HG03520 (cell line): Measurements from ENCODE around the gene COL2A1.
"Not testable (repeated sequence)": the region's sequence is repeated elsewhere in the genome, so short reads cannot be mapped to it uniquely, and the experiment has no call there.

ENCODE experiments used
- ATAC-seq: cut with Tn5 transposase; IDR thresholded peaks from one replicate; pipeline ENCODE4 v1.9.1; 2021; ENCODE audit warnings: mild to moderate bottlenecking, moderate library complexity; ENCODE audit not compliant: unreplicated experiment

The COL2A1 gene

DNA sequence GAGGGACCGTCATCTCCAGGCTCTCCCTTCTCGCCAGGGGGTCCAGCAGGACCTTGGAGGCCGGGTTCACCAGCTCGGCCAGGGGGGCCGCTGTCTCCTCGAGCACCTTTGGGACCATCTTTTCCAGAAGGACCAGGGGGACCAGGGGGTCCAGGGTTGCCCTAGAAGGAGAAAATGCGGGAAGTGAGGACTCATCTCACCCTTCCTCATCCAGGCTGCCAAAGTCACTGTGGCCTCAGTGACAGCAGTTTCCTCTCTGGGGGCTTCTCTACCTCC is 25.7 kb downstream of the COL2A1 start:
- ATAC-seq = no peak

DNA sequence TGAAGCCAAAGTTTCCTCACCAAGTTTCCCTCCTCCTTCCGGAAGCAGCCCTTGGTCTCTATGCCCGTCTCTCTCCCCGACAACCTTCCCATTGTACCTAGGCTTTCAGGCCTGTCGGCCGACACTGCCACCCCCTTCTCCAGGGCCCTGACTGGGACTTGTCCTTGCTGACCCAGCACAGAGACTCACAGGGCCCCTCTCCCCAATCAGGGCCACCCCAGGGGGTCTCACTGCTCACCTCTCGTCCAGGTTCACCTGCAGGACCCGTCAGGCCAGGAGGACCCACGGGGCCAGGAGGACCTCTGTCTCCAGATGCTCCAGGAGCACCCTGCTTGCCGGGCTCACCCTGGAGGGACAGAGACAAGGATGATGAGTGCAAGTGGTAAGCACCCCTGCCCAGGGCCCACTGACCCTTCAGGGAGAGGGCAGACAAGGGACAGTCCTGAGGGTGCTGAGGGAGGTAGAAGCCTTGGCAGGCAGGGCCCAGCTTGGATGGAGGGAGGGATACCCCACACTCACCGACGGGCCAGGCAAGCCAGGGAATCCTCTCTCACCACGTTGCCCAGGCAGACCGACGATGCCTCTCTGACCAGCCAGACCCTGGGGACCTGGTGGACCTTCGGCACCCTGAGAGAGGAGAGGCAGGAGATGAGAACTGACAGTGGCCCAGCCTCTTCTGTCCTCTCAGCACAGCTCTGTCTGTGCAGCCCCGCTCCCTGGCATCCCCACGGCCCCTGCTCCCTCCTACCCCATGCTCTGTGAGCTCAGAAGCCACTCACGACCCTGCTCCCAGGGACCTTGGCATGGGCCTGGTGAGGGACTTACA is 26.3 kb downstream of the COL2A1 start:
- ATAC-seq = no peak

DNA sequence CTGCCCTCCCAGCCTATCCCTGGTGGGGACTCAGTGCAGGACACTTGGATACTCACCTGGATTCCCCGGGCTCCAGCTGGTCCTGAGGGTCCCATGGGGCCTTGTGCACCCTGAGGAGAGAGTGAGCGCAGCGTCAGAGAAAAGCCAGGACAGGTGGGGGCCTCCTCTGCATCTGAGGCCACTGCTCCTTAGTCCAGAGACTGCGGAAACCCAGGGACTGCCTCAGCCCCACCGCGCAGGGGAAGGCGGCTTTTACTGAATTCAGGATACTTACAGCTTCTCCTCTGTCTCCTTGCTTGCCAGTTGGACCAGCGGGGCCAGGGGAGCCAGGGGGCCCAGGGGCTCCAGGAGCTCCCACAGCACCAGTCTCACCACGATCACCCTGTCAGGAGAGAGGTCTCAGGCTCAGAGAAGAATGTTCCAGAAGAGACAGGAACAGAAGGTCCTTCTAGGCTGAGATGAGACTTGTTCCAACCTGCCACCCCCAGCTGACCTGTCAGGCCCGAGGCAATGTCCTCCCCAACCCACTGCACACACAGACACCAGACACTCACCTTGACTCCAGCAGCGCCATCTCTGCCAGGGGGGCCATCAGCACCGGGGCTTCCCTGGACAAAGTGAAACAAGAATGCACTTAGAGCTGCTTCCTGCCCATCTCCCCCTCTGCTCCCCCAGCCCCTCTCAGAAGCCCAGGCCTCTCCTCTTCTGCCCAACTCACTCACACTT is 27.1 kb downstream of the COL2A1 start:
- no peak for ATAC-seq

DNA sequence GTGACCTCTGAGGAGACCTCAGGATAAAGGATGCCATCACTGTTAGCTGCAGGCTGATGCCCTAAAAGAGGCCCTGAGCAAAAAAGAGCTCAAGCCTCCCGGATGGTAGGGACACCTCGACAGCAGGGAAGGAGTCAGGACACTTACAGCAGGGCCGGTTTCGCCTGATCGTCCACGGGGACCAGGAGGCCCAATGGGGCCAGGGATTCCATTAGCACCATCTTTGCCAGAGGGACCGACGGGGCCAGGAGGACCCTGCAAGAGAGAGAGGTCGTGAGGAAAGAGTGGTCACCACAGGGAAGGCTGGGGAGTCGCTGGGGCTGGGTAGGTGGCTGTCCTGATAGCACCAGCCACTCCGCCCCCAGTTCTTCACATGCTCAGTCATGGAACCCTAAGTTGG is 28.5 kb downstream of the COL2A1 start:
- no peak for ATAC-seq

DNA sequence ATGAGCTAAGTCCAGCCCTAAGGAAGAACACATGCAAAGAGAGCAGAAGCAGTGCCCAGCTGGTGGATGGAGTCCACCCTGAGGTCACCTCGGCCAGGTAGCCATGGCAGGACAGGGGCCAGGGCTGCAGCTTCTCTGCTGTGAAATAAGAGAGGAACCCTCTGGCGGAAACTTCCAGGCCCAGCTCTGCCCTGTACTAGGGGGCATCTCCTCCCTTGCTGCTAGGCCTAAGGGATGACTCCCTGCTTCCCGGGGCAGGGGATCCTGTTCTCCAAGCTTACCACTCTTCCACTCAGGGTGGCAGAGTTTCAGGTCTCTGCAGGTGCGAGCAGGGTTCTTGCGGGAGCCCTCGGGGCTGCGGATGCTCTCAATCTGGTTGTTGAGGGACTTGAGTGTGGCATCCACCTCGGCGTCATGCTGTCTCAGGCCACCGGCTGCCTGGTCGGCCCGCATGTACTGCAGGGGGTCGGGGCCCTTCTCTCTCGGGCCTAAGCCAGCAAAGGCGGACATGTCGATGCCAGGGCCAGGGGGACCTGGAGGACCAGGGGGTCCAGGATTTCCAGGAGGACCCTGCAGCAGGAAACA is 29.1 kb downstream of the COL2A1 start:
- no peak for ATAC-seq

DNA sequence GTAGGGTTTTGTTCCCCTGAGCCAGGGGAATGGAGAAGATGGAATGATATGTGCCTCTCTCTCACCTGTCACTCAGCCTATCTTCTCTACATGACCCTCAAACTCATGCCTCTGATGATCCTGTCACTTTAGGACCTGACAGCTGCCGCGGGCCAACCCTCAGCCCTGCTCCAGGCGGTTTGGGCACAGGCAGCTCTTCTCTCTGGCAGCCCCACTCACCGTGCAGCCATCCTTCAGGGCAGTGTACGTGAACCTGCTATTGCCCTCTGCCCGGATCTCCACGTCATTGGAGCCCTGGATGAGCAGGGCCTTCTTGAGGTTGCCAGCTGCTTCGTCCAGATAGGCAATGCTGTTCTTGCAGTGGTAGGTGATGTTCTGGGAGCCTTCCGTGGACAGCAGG is 30.4 kb downstream of the COL2A1 start:
- no peak for ATAC-seq

DNA sequence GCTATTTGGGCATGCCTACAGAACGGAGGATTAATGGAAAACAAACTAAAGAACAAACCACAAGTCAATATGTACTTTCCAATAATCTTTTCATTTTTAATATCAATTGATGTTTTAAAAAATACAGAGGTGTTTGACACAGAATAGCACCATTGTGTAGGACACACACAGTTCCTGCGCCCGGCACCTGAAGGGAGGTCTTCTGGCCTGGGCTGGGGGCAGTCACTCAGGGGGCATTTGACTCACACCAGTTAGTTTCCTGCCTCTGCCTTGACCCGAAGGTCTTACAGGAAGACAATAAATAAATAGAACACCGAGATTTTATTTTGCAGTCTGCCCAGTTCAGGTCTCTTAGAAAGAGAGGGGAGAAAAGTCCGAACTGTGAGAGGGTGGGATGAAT is 31.4 kb downstream of the COL2A1 start:
- no peak for ATAC-seq

DNA sequence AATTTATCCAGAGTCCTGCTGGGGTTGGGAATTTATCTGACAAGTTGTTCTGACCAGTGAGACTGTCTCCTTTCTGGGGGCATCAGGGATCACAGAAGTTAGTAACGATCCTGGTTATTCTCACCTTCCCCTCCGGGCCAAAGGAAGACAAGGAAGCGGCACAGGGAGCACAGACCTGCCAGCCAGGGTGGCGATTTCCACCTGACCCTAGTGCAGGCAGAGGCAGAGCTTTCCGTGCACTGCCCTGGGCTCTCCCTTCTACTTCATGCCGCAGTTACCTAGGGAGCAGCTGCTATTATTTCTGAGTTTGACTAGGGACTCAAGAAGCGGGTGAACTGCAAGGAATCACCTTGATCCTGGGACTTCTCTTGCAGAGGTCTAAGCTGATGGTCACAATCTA is 33.4 kb downstream of the COL2A1 start:
- ATAC-seq = no peak

DNA sequence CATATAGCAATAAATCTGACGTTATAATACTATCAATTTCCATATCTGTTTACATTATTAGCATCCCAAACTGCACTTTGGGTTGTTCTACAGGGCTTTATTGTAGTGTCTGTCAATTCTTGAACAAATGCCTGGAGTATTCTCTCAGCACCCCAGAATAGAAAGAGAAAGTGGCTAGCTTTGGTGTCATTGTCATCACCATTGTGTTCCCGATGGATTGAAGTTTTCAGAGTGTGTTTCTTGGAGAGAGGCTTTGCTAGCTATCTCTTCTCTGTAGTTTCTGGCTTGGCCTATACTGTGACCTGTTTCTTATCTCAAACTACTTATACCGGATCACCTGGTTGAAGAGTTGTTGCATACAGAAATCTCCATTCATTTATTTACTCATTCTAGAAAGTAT is 34.4 kb downstream of the COL2A1 start:
- no peak for ATAC-seq

DNA sequence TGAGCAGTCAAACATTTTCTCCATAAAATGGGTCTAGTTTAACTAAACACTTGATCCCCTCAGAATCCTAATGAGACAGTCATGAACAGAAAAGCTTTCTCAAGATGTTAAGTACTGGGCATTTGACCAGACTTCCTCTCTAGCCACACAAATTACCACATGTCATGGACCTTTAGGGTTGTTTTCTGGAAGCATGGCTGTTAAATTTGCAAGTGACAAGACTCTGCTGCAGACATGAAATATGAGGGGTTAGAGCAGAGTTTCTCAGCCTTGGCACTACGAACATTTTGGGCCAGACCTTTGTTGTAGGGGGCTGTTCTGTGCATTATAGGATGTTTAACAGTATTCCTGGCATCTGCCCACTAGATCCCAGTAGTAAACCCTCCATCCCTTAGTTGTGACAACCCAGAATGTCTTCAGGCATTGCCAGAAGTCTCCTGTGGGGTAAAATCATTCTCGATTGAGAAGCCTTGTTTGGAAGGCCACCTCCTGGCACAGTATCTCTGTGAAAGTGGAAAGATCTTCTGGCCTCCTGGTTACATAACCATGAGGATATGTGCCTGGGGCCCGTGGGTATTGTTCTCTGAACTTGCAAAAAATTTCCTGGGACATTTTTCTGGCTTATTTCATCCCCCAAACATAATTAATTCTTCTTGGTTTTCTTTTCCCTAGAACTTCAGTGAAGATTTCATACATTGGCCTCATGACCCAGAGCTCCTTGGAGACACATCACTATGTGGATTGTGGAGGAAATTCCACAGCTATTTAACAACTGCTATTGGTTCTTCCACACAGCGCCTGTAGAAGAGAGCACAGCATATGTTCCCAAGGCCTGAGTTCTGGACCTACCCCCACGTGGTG is 36.6 kb downstream of the COL2A1 start:
- ATAC-seq = no peak

DNA sequence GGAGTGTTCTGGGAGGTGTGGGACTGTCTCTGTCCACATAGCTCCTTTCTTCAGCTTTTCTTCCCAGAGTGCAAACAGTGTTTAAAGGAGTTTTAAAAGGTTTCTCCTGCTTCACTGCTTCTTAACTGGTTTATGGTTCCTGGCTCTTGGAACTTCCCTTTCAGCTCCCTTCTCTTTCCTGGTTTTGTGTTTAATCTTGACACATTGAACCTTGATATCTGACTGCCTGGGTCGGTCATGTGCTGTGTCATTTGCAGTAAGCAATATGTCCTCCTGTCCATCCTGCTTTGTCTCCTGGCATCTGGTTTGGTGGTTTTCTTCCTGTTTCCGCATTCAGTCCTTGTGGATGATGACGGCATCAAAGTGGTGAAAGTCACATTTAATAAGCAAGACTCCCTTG is 38.7 kb downstream of the COL2A1 start:
- no peak for ATAC-seq

DNA sequence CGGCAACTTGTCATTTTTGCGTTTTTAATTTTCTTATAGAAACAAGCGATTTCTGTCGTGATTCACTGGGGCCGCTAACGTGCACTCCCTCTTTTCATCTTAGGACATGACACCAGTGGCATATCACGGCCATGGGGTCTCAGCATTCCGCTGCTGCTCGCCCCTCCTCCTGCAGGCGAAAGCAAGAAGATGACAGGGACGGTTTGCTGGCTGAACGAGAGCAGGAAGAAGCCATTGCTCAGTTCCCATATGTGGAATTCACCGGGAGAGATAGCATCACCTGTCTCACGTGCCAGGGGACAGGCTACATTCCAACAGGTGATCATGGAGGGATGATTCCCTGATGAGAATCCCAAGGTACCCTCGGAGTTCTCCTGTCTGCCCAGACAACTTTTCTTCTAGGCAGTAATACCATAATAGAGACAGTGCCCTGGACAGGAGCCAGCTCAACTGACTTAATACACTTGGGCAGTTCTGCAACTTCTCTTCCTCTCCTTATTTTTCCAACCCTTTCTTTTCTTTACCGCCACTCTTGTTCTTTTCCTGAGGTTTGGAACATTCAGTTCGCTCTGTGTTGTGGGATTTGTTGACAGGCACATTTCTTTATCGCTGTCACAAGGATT is 40.1 kb downstream of the COL2A1 start:
- peak; percentile 4 for ATAC-seq

DNA sequence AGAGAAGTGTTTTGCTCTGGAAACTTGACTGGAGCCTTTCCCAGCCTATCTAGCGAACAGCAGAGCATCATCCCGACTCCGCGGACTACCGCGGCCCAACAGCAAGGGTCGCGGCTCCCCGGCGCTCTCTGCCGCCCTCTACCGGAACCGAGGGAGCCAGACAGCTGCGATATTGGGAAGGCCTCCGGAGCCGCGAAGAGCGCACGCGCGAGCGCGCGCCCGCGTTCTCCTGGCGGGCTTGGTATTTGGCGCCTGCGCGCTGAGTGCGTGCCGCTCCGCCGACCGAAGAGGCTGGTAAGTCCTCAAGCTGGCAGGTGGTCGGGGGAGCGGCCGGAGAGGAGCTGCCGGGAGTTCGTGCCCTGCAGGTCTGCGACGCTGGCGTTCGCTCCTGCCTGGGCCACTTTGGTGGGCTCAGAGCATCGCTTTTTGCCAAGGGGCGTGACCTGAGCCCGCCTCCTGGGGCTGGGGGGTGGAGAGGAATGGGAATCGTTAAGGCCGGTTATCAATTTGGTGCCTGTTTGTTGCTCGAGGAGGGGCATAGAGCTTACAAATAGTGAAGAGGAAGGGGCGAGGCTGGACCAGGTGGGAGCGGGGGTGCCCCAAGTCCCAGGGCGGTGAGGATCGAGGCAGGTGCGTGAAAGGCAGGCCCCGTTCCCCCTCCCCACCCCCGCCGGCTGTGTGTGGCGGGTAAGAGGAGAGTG is 40.8 kb downstream of the COL2A1 start, which contains the start of gene TMEM106C:
TMEM106C (plus strand) TSS at position 257 of the 701 bp plus-strand sequence. CDS start 641 bp downstream, outside the sequence.
- peak; percentile 87 for ATAC-seq

DNA sequence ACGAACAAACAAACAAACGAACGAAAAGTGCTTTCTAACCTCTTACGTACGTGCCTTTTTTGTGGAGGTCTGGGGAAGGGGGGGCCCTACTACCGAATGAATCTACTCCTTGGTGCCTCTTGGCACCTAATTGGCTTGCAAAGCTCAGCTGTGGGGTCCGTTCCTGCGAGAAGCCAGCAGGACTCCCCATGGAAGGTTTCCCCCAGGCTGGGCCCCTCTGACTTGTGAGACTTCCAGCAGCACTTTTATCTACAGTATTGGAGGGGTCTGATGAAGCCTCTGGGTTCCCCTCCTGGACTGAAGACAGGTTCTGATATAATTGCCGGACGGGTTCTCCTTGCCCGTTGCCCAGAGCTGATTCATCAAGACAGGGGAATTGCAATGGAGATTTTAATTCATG is 42.1 kb downstream of the COL2A1 start:
- ATAC-seq = no peak

DNA sequence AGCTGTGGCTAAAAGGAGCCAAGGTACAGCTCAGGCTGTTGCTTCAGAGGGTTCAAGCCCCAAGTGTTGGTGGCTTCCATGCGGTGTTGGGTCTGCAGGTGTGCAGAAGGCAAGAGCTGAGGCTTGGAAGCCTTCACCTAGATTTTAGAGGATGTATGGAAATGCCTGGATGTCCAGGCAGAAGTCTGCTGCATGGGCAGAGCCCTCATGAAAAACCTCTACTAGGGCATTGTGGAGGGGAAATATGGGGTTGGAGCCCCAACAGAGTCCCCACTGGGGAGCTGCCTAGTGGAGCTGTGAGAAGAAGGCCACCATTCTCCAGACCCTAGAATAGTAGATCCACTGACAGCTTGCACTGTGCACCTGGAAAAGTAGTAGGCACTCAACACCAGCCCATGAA is 46.6 kb downstream of the COL2A1 start:
- not testable (repeated sequence) for ATAC-seq

DNA sequence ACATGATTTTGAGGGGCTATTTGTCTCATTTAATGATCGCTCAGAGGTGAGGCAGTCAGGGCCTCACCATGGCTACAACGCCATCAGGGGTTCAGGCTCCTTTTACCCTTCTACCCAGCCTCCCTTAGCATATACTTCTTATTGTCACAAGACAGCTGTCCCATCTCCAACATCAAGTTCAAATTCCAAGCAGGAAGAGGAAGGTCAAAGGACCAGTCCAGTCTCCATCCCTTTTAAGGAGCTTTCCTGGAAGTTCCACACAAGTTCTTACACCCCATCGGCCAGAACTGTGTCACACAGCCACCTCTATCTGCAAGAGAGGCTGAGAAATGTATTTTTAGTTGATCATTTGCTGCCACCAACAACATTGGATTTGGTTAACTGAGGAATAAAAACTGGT is 49.2 kb downstream of the COL2A1 start:
- no peak for ATAC-seq

DNA sequence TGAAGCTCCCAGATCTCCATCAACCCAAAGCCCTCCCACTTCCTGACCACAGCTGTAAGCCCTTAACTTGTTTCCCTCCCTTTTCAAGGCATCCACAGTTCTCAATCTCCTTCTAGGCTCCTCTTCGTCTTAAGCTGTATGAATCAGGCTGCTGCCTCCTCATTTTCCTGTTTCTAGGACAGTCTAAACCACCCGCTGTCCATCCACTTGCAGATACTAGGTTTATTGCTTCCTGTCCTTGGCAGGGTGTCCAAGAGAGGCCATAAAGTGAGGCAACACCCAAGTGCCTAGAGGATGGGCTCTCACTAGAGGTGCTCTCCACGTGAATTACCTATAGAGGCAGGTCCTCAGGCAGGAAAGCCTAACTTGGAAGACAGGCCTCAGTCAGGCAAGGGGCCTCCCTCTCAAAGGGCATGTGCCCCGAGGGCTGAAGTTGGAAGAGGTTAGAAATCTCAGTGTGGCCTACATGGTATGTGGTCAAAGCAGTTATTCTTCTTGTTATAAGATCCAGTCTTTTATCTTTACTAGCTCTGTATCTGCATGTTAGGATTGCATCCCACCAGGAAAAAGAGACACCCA is 49.7 kb downstream of the COL2A1 start:
- no peak for ATAC-seq

DNA sequence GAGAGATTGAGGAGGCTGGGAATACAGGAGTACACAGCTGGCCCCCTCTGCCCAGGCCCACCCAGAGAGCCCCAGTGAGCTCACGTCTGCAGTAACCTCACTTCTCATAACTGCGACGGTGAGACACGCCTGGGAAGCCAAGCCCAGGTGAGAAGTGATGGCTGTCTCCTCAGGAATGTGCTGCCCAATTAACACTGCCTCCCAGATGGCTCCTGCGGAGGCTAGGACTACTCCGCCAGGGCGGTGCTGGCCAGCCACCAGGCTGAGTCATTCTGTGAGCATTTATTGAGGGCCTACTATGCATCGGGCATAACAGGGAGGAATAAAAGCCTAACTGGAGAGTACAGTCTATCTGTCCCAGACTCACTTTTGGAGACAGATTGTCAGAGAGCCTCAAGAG is 50.2 kb downstream of the COL2A1 start:
- no peak for ATAC-seq

DNA sequence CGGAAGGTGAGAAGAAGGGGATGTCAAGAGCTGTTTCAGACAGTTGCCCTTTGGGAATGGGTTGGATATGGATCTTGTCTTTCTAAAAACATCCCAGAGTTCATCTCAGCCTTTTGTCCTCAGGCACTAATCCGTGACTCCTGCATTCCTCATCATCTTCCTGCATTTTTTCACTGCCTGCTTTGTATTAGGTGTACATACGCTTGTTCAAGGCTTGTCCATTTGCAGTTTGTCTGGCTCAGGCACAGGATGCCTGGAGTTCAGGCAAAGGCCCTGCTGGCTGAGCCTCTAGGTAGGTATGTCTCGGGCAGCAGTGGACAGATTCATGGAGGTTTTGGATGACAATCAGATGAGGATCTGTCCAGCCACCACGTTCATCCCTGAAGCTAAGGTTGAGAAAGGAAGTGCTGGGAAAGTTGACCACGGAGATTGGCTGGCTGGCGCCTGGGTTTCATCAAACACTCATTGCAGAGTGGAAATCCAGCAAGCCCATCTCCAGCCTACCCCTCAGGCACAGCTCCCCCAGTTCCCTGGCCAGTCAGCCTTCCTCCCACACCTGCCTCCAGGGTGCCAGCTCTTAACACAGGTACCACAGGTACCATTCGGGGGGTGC is 53.3 kb downstream of the COL2A1 start:
- no peak for ATAC-seq
